Measurements from ENCODE around the gene RGS6.

The RGS6 gene

GRCh38 chr14:72540836-72541235 lies 608.6 kb downstream of the RGS6 start:
- TF ChIP-seq CTCF (IDR thresholded peaks at IDR 0.05; ENCODE audit: low read depth, low read length), result no peak
- DNase-seq (ENCODE audit: extremely low read depth, low read depth), result no peak

GRCh38 chr14:72541546-72541945 lies 609.3 kb downstream of the RGS6 start:
- no peak for TF ChIP-seq CTCF (IDR thresholded peaks at IDR 0.05; ENCODE audit: low read depth, low read length)
- no peak for DNase-seq (ENCODE audit: extremely low read depth, low read depth)

- no peak for TF ChIP-seq CTCF (IDR thresholded peaks at IDR 0.05; ENCODE audit: low read depth, low read length)
- DNase-seq (ENCODE audit: extremely low read depth, low read depth), result no peak
Measured at GRCh38 chr14:72543341-72543740, 611.1 kb downstream of the RGS6 start.

- no peak for DNase-seq (ENCODE audit: extremely low read depth, low read depth)
- no peak for TF ChIP-seq CTCF (IDR thresholded peaks at IDR 0.05; ENCODE audit: low read depth, low read length)
Measured at GRCh38 chr14:72544615-72545387, 612.6 kb downstream of the RGS6 start.

GRCh38 chr14:72545411-72546311 lies 613.4 kb downstream of the RGS6 start:
- no peak for DNase-seq (ENCODE audit: extremely low read depth, low read depth)
- TF ChIP-seq CTCF (IDR thresholded peaks at IDR 0.05; ENCODE audit: low read depth, low read length), result no peak

GRCh38 chr14:72546344-72547016 lies 614.3 kb downstream of the RGS6 start:
- DNase-seq (ENCODE audit: extremely low read depth, low read depth), result no peak

More at GRCh38 chr14:72546344-72547016, 614.3 kb downstream of the RGS6 start:
- no peak for TF ChIP-seq CTCF (IDR thresholded peaks at IDR 0.05; ENCODE audit: low read depth, low read length)
